Kidney (tissue), 14 donors: ENCODE data around the gene OSBP2. TPM values are rescaled to one million over a fixed set of nuclear protein-coding genes. Genes with fewer than 3 reads are reported as not detected.
A peak's percentile ranks its signal among the peaks of the same experiment; 100 is the strongest.

Experiments
- DNase-seq, 5 donors: peaks; one replicate each; pipeline ENCODE4 v3.0.0-alpha.2; 2013 to 2020
- FAIRE-seq: peaks from 2 replicates; lab custom pipeline; 2012; peaks lifted over from hg19 to GRCh38; lab: Jason Lieb, UNC
- H3K27ac ChIP-seq, 2 donors: one replicate each; pipeline ENCODE4 v1.7.0; 2013; ENCODE audit warnings: low read depth in 2 of 2, low read length in 2 of 2, inconsistent platforms in 1 of 2
- H3K27me3 ChIP-seq: one replicate; pipeline ENCODE4 v1.7.1; 2013; ENCODE audit warnings: low read length, inconsistent platforms; ENCODE audit not compliant: control insufficient read depth, insufficient read depth
- H3K36me3 ChIP-seq, 3 donors: one replicate each; pipeline versions ENCODE4 v1.7.0 to v1.7.1; 2013; ENCODE audit warnings: low read length in 3 of 3, control low read depth in 1 of 3, inconsistent platforms in 1 of 3; ENCODE audit not compliant: insufficient read depth in 3 of 3, control insufficient read depth in 2 of 3
- H3K4me1 ChIP-seq, 3 donors: one replicate each; pipeline versions ENCODE4 v1.7.0 to v1.7.1; 2013; ENCODE audit warnings: low read length in 3 of 3, inconsistent platforms in 1 of 3, low read depth in 1 of 3; ENCODE audit not compliant: control insufficient read depth in 2 of 3, insufficient read depth in 2 of 3
- H3K4me3 ChIP-seq, 3 donors: one replicate each; pipeline versions ENCODE4 v1.7.0 to v1.8.1; 2013; ENCODE audit warnings: low read length in 3 of 3, control low read depth in 1 of 3, inconsistent platforms in 1 of 3
- H3K9ac ChIP-seq, 3 donors: one replicate each; pipeline versions ENCODE4 v1.7.0 to v1.7.1; 2013; ENCODE audit warnings: low read length in 3 of 3, control low read depth in 1 of 3, inconsistent platforms in 1 of 3
- H3K9me3 ChIP-seq, 3 donors: one replicate each; pipeline versions ENCODE4 v1.7.0 to v1.7.1; 2013; ENCODE audit warnings: low read length in 3 of 3, control low read depth in 1 of 3, inconsistent platforms in 1 of 3; ENCODE audit not compliant: control insufficient read depth in 2 of 3, insufficient read depth in 1 of 3
- CTCF ChIP-seq: IDR thresholded peaks from 3 replicates; pipeline ENCODE4 v1.5.1; 2012; ENCODE audit warnings: mild to moderate bottlenecking, moderate library complexity, borderline replicate concordance; ENCODE audit not compliant: insufficient read depth; ENCODE audit errors: extremely low read depth
- intact Hi-C: fragments of 100-400 bp; cut with DNase I; formaldehyde crosslinking; loops from one replicate; pipeline ENCODE4 v1.11.1; 2022
- polyA plus RNA-seq: library from polyadenylated mRNA; stranded (reverse); fragments of 350-450 nt; fragmentation: Illumina TruSeq; extraction: RNeasy Lipid Tissue Mini Kit (QIAGEN cat#74804); gene quantifications from one replicate; pipeline ENCODE4 v1.2.3, GENCODE V29; 2014; ENCODE audit warnings: low read depth, low replicate concordance; ENCODE audit not compliant: insufficient read depth
- total RNA-seq: library from RNA; stranded (reverse); fragmentation: NEBNext Ultra II Directional; extraction: Animal tissue kit (Norgen Biotek cat#: 25700); gene quantifications from one replicate; pipeline ENCODE4 v1.2.1, GENCODE V29; 2021
- donor health status: control.
- donor health status: control.
- donor health status: control.
- donor health status: control.
- donor health status: control.
- donor health status: DM: yes; HTN: yes; CAD: no.
- donor health status: Normal renal cell carcinoma (clear cell type).

The OSBP2 gene
- total and polyA plus RNA-seq, 2 donors from 2014 or later = 3.4 to 4.0 TPM

- no peaks in the 10 kb centered on the region for H3K36me3 ChIP-seq
- no peak for DNase-seq
- no peak for TF ChIP-seq CTCF
- intact Hi-C loops = no loop called here
- no peaks in the 10 kb centered on the region for H3K9me3 ChIP-seq
- no peak overlapping the region for H3K9ac ChIP-seq
- FAIRE-seq = no peak
- H3K4me3 ChIP-seq = no peak overlapping the region
- peaks cover 13% of the 10 kb centered on the region for H3K27me3 ChIP-seq
- H3K27ac ChIP-seq = no peak overlapping the region
- peaks cover 0 to 9% (median 0%) of the 10 kb centered on the region in 3 donors for H3K4me1 ChIP-seq
These were observed 130.0 kb downstream of the OSBP2 start for GRCh38 chr22:30824711-30825110.

GRCh38 chr22:30825711-30826505, 131.2 kb downstream of the OSBP2 start:
- no peak overlapping the region for H3K4me3 ChIP-seq
- H3K27me3 ChIP-seq = peaks cover 13% of the 10 kb centered on the region
- peaks cover 0 to 9% (median 0%) of the 10 kb centered on the region in 3 donors for H3K4me1 ChIP-seq
- intact Hi-C loops = no loop called here
- no peak overlapping the region for H3K9ac ChIP-seq
- H3K36me3 ChIP-seq = no peaks in the 10 kb centered on the region
- no peak for TF ChIP-seq CTCF
- no peak overlapping the region for H3K27ac ChIP-seq
- no peaks in the 10 kb centered on the region for H3K9me3 ChIP-seq
- DNase-seq (peak in 1 of 5 donors; percentile 49), FAIRE-seq (no peak)

- intact Hi-C loops = no loop called here
- DNase-seq = peak in 1 of 5 donors; percentile 18
- FAIRE-seq = no peak
- H3K36me3 ChIP-seq = no peaks in the 10 kb centered on the region
- no peak overlapping the region for H3K4me3 ChIP-seq
- no peak for TF ChIP-seq CTCF
- H3K9ac ChIP-seq = no peak overlapping the region
- H3K27ac ChIP-seq = no peak overlapping the region
- peaks cover 0 to 8% (median 0%) of the 10 kb centered on the region in 3 donors for H3K4me1 ChIP-seq
- peaks cover 11% of the 10 kb centered on the region for H3K27me3 ChIP-seq
- H3K9me3 ChIP-seq = no peaks in the 10 kb centered on the region
These were observed 132.1 kb downstream of the OSBP2 start for GRCh38 chr22:30826670-30827355.
